ENCODE measurements around the gene TNFAIP8L1.

TNFAIP8L1 gene

DNA sequence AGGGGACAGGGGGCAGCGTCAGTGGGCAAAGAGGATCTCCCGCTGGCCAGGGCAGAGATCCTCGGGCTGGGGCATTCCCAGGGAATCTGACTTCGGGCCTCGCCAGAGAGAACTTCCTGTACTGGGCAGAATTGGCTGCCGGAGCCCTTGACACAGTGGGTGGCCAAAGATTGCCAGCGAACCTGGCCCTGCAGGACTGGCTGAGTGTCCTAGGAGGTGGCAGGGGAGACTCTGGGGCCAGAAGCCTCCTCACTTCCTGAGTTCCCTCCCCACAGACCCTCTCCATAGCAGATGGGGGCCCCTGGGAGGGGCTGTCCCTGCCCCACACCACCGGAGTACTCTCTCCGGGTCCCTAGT lies 65.0 kb downstream of the TNFAIP8L1 start:
- Histone ChIP-seq H3K27me3 (ENCODE audit: insufficient read depth, poor library complexity, severe bottlenecking) (no peaks in the 10 kb centered on the region), H3K27ac (replicated peaks) (no peak overlapping the region), H3K4me3 (replicated peaks; ENCODE audit: insufficient read depth, low read length) (no peak overlapping the region)
- no peak for DNase-seq (ENCODE audit: low read depth in 1 of 2, low spot score in 1 of 2)
- TF ChIP-seq POLR2AphosphoS5 (IDR thresholded peaks at IDR 0.05; ENCODE audit: low read depth): no peak
- TF ChIP-seq, protein P1, sequence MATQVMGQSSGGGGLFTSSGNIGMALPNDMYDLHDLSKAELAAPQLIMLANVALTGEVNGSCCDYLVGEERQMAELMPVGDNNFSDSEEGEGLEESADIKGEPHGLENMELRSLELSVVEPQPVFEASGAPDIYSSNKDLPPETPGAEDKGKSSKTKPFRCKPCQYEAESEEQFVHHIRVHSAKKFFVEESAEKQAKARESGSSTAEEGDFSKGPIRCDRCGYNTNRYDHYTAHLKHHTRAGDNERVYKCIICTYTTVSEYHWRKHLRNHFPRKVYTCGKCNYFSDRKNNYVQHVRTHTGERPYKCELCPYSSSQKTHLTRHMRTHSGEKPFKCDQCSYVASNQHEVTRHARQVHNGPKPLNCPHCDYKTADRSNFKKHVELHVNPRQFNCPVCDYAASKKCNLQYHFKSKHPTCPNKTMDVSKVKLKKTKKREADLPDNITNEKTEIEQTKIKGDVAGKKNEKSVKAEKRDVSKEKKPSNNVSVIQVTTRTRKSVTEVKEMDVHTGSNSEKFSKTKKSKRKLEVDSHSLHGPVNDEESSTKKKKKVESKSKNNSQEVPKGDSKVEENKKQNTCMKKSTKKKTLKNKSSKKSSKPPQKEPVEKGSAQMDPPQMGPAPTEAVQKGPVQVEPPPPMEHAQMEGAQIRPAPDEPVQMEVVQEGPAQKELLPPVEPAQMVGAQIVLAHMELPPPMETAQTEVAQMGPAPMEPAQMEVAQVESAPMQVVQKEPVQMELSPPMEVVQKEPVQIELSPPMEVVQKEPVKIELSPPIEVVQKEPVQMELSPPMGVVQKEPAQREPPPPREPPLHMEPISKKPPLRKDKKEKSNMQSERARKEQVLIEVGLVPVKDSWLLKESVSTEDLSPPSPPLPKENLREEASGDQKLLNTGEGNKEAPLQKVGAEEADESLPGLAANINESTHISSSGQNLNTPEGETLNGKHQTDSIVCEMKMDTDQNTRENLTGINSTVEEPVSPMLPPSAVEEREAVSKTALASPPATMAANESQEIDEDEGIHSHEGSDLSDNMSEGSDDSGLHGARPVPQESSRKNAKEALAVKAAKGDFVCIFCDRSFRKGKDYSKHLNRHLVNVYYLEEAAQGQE (IDR thresholded peaks at IDR 0.05; ENCODE audit: insufficient replicate concordance, low read depth): no peak
- no peak for TF ChIP-seq GABPA (IDR thresholded peaks at IDR 0.05; ENCODE audit: low read depth)
- TF ChIP-seq, protein P2, sequence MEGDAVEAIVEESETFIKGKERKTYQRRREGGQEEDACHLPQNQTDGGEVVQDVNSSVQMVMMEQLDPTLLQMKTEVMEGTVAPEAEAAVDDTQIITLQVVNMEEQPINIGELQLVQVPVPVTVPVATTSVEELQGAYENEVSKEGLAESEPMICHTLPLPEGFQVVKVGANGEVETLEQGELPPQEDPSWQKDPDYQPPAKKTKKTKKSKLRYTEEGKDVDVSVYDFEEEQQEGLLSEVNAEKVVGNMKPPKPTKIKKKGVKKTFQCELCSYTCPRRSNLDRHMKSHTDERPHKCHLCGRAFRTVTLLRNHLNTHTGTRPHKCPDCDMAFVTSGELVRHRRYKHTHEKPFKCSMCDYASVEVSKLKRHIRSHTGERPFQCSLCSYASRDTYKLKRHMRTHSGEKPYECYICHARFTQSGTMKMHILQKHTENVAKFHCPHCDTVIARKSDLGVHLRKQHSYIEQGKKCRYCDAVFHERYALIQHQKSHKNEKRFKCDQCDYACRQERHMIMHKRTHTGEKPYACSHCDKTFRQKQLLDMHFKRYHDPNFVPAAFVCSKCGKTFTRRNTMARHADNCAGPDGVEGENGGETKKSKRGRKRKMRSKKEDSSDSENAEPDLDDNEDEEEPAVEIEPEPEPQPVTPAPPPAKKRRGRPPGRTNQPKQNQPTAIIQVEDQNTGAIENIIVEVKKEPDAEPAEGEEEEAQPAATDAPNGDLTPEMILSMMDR (IDR thresholded peaks at IDR 0.05; ENCODE audit: insufficient read depth, low read length): no peak
- TF ChIP-seq SPI1 (IDR thresholded peaks at IDR 0.05; ENCODE audit: borderline replicate concordance, low read depth): no peak
